H1 (cell line): ENCODE measurements around the gene DCUN1D2. TPM values are rescaled to one million over a fixed set of nuclear protein-coding genes. Genes with fewer than 3 reads are reported as not detected.
"Not testable (repeated sequence)": the region's sequence is repeated elsewhere in the genome, so short reads cannot be mapped to it uniquely, and the experiment has no call there.

Source experiments
- CTCF ChIA-PET: fragments of 300-600 bp; sonication (Branson Sonifier 250); formaldehyde crosslinking; loops from one replicate; lab custom pipeline; 2021; ENCODE audit not compliant: partially characterized antibody; lab: Charles Lee
- POLR2A ChIA-PET: fragments of 300-600 bp; sonication (Branson Sonifier 250); formaldehyde crosslinking; loops from one replicate; lab custom pipeline; 2021; ENCODE audit warnings: inconsistent platforms; ENCODE audit not compliant: partially characterized antibody; lab: Charles Lee
- DNase-seq, 2 experiments: peaks; one replicate each; pipeline versions ENCODE4 v3.0.0 to v3.0.0-alpha.2; 2010 to 2022; ENCODE audit warnings: low spot score in 2 of 2, low read depth in 1 of 2, mixed read lengths in 1 of 2
- FAIRE-seq: peaks from 2 replicates; lab custom pipeline; 2011; peaks lifted over from hg19 to GRCh38; lab: Jason Lieb, UNC
- H2AFZ ChIP-seq: 2 replicates; pipeline ENCODE4 v1.8.1; 2012; ENCODE audit warnings: low read length, inconsistent platforms
- H2AK5ac ChIP-seq: 2 replicates; pipeline ENCODE4 v1.6.1; 2013; ENCODE audit warnings: low read depth, low read length
- H2BK120ac ChIP-seq: replicated peaks from 2 replicates; pipeline ENCODE3; 2013; ENCODE audit warnings: low read depth, low read length, inconsistent platforms
- H2BK12ac ChIP-seq: 2 replicates; pipeline ENCODE4 v1.6.1; 2013; ENCODE audit warnings: low read depth, low read length
- H2BK15ac ChIP-seq: 2 replicates; pipeline ENCODE4 v1.6.1; 2013; ENCODE audit warnings: low read length
- H2BK20ac ChIP-seq: 2 replicates; pipeline ENCODE4 v1.6.1; 2013; ENCODE audit warnings: low read length
- H2BK5ac ChIP-seq: 2 replicates; pipeline ENCODE4 v1.6.1; 2013; ENCODE audit warnings: low read depth, low read length
- H3K14ac ChIP-seq: 2 replicates; pipeline ENCODE4 v1.6.1; 2013; ENCODE audit warnings: inconsistent platforms; ENCODE audit not compliant: insufficient read length
- H3K18ac ChIP-seq: 2 replicates; pipeline ENCODE4 v1.6.1; 2013; ENCODE audit warnings: low read length; ENCODE audit errors: extremely low read depth
- H3K23ac ChIP-seq: 2 replicates; pipeline ENCODE4 v1.6.1; 2013; ENCODE audit warnings: inconsistent platforms; ENCODE audit not compliant: insufficient read length
- H3K23me2 ChIP-seq: 2 replicates; pipeline ENCODE4 v1.6.1; 2013; ENCODE audit warnings: low read depth, low read length
- H3K27ac ChIP-seq: 2 replicates; pipeline ENCODE4 v1.6.1; 2011; ENCODE audit warnings: low read depth, low read length, inconsistent platforms
- H3K27me3 ChIP-seq, 4 experiments: replicated peaks in 1 of 4; 1 replicate in 1 of 4; 2 replicates in 3 of 4; pipeline versions ENCODE4 v1.6.1 to v1.8.1; 2011 to 2013; ENCODE audit warnings: low read length in 3 of 4, mild to moderate bottlenecking in 3 of 4, inconsistent platforms in 2 of 4, mixed read lengths in 2 of 4, moderate library complexity in 1 of 4; ENCODE audit not compliant: control insufficient read depth in 3 of 4, insufficient read depth in 3 of 4; ENCODE audit errors: extremely low read depth in 1 of 4
- H3K36me3 ChIP-seq, 4 experiments: 2 replicates each; pipeline versions ENCODE4 v1.6.1 to v1.8.1; 2011 to 2013; ENCODE audit warnings: mild to moderate bottlenecking in 4 of 4, low read length in 3 of 4, moderate library complexity in 2 of 4, control low read depth in 1 of 4, inconsistent platforms in 1 of 4; ENCODE audit not compliant: insufficient read depth in 4 of 4, control insufficient read depth in 2 of 4
- H3K4ac ChIP-seq: replicated peaks from 2 replicates; pipeline ENCODE3; 2013; ENCODE audit warnings: low read length, low read depth, mixed read lengths, inconsistent platforms; ENCODE audit not compliant: insufficient read length
- H3K4me1 ChIP-seq, 4 experiments: replicated peaks in 1 of 4; 1 replicate in 1 of 4; 2 replicates in 3 of 4; pipeline versions ENCODE4 v1.6.1 to v1.8.1; 2011 to 2013; ENCODE audit warnings: low read length in 3 of 4, inconsistent platforms in 2 of 4, mixed read lengths in 1 of 4; ENCODE audit not compliant: insufficient read depth in 4 of 4, control insufficient read depth in 3 of 4
- H3K4me2 ChIP-seq, 2 experiments: 2 replicates each; pipeline versions ENCODE4 v1.6.1 to v1.8.1; 2011 to 2013; ENCODE audit warnings: low read depth in 2 of 2, low read length in 2 of 2, control low read depth in 1 of 2, inconsistent platforms in 1 of 2, mild to moderate bottlenecking in 1 of 2; ENCODE audit not compliant: insufficient read depth in 1 of 2
- H3K4me3 ChIP-seq, 4 experiments: fragments of 200-600, 300-600 bp in 1 of 4; sonication (generic), shearing (Covaris generic), sonication (Bioruptor Twin) in 1 of 4; 2 replicates each; pipeline versions ENCODE4 v1.5.1 to v1.8.1; 2011 to 2016; ENCODE audit warnings: low read length in 4 of 4, low read depth in 3 of 4, control low read depth in 2 of 4, inconsistent platforms in 2 of 4, mild to moderate bottlenecking in 2 of 4, mixed read lengths in 1 of 4, moderate library complexity in 1 of 4; ENCODE audit not compliant: insufficient read depth in 2 of 4; ENCODE audit errors: extremely low read depth in 1 of 4
- H3K56ac ChIP-seq: replicated peaks from 2 replicates; pipeline ENCODE3; 2013; ENCODE audit warnings: low read depth, mild to moderate bottlenecking, mixed read lengths, low read length, inconsistent platforms; ENCODE audit not compliant: insufficient read length
- H3K79me1 ChIP-seq: 2 replicates; pipeline ENCODE4 v1.6.1; 2013; ENCODE audit warnings: low read depth, low read length, control low read depth
- H3K79me2 ChIP-seq, 2 experiments: 2 replicates each; pipeline versions ENCODE4 v1.6.1 to v1.8.1; 2012 to 2013; ENCODE audit warnings: low read length in 2 of 2, mild to moderate bottlenecking in 2 of 2, inconsistent platforms in 1 of 2; ENCODE audit not compliant: insufficient read depth in 2 of 2, control insufficient read depth in 1 of 2
- H3K9ac ChIP-seq, 4 experiments: replicated peaks in 1 of 4; 1 replicate in 1 of 4; 2 replicates in 3 of 4; pipeline versions ENCODE4 v1.6.1 to v1.8.1; 2011 to 2013; ENCODE audit warnings: low read depth in 3 of 4, low read length in 3 of 4, control low read depth in 2 of 4, mild to moderate bottlenecking in 2 of 4, moderate library complexity in 2 of 4, inconsistent platforms in 1 of 4; ENCODE audit errors: extremely low read depth in 1 of 4
- H3K9me3 ChIP-seq, 2 experiments: 2 replicates each; pipeline versions ENCODE4 v1.6.1 to v1.8.1; 2012 to 2013; ENCODE audit warnings: mild to moderate bottlenecking in 2 of 2, moderate library complexity in 2 of 2, control low read depth in 1 of 2, inconsistent platforms in 1 of 2, low read depth in 1 of 2, low read length in 1 of 2, mixed read lengths in 1 of 2; ENCODE audit not compliant: insufficient read depth in 2 of 2
- H4K20me1 ChIP-seq, 2 experiments: replicated peaks in 1 of 2; 2 replicates each; pipeline versions ENCODE3 to v1.8.1; 2011 to 2013; ENCODE audit warnings: inconsistent platforms in 2 of 2, low read length in 2 of 2, mild to moderate bottlenecking in 1 of 2; ENCODE audit not compliant: insufficient read depth in 2 of 2, control insufficient read depth in 1 of 2
- H4K5ac ChIP-seq: 2 replicates; pipeline ENCODE4 v1.6.1; 2013; ENCODE audit warnings: low read length, low read depth, mixed read lengths, inconsistent platforms; ENCODE audit not compliant: insufficient read length
- H4K8ac ChIP-seq: 2 replicates; pipeline ENCODE4 v1.8.0; 2013; ENCODE audit warnings: mild to moderate bottlenecking, moderate library complexity, low read length, inconsistent platforms; ENCODE audit not compliant: insufficient read depth; ENCODE audit errors: extremely low read depth
- H4K91ac ChIP-seq: replicated peaks from 2 replicates; pipeline ENCODE3; 2013; ENCODE audit warnings: low read length, mixed read lengths, inconsistent platforms; ENCODE audit not compliant: insufficient read length
- WGBS, 2 experiments: shearing (Covaris generic) in 1 of 2; methylation state at CpG; one replicate each; pipeline versions ENCODE4 v1.1.6 to v1.1.7; 2013 to 2015; ENCODE audit warnings: low lambda C conversion rate in 2 of 2, mixed read lengths in 2 of 2, inconsistent platforms in 1 of 2, low coverage in 1 of 2, missing lambda C conversion rate in 1 of 2; ENCODE audit not compliant: insufficient replicate concordance in 2 of 2, insufficient coverage in 1 of 2, insufficient read length in 1 of 2; ENCODE audit errors: extremely low coverage in 1 of 2, missing lambda C conversion rate in 1 of 2; 5-methylcytosine and 5-hydroxymethylcytosine counted together
- polyA plus RNA-seq, 7 experiments: library from polyadenylated mRNA; depleted of rRNA in 3 of 7; stranded (reverse) in 5 of 7; unstranded in 2 of 7; fragments of >200 nt in 5 of 7; fragments of 200-250 nt in 2 of 7; gene quantifications; 1 replicate in 5 of 7; 2 replicates in 1 of 7; 4 replicates in 1 of 7; pipeline versions ENCODE4 v1.2.1 to v1.2.3, GENCODE V29; 2011 to 2013; ENCODE audit warnings: missing spikeins in 2 of 7, mixed read lengths in 2 of 7
- total RNA-seq: library from RNA; stranded (reverse); fragmentation: NEBNext Ultra II Directional; extraction: Animal tissue kit (Norgen Biotek cat#: 25700); gene quantifications from 2 replicates; pipeline ENCODE4 v1.2.1, GENCODE V29; 2021

The DCUN1D2 gene
- total and polyA plus RNA-seq, 2 of the 8 experiments (the other 6 are each of a cell fraction or from before 2014, with no cell fraction given), result 19.5 to 35.3 TPM

DNA sequence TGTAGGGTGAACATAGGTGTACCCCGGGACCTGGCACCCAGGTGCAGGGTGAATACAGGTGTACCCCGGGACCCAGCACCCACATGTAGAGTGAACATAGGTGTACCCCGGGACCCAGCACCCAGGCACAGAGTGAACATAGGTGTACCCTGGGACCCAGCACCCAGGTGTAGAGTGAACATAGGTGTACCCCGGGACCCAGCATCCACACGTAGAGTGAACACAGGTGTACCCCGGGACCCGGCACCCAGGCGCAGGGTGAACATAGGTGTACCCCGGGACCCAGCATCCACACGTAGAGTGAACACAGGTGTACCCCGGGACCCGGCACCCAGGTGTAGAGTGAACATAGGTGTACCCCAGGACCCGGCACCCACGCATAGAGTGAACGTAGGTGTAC lies 54.6 kb downstream of the DCUN1D2 start:
- FAIRE-seq, H2BK12ac ChIP-seq, H2AK5ac ChIP-seq, DNase-seq, H3K23me2 ChIP-seq, H3K27ac ChIP-seq, H2BK5ac ChIP-seq, H2BK20ac ChIP-seq, H3K27me3 ChIP-seq, H2BK15ac ChIP-seq, CTCF ChIA-PET, H2BK120ac ChIP-seq, H4K20me1 ChIP-seq, H3K36me3 ChIP-seq, H3K79me1 ChIP-seq, H3K4me3 ChIP-seq, H3K4ac ChIP-seq, H3K14ac ChIP-seq, H3K56ac ChIP-seq, H2AFZ ChIP-seq, POLR2A ChIA-PET, H4K8ac ChIP-seq, H3K9ac ChIP-seq, H3K18ac ChIP-seq, H3K4me1 ChIP-seq, H4K91ac ChIP-seq, H3K9me3 ChIP-seq, H4K5ac ChIP-seq, H3K79me2 ChIP-seq, H3K4me2 ChIP-seq, H3K23ac ChIP-seq: not testable (repeated sequence)
- WGBS, 2 experiments, result 92% methylated on average over 15 of the region's 15 CpGs; no CpG with 5 or more reads in 1 of the 2 experiments
